ENCODE results near the gene PGS1. TPM values are rescaled to one million over a fixed set of nuclear protein-coding genes. Genes with fewer than 3 reads are reported as not detected.

The PGS1 gene
- total and polyA plus RNA-seq, 2 of the 8 experiments (the other 6 are each of a cell fraction or from before 2014, with no cell fraction given), result 46.7 to 60.0 TPM

- TF ChIP-seq CHD7 (IDR thresholded peaks at IDR 0.05; ENCODE audit: insufficient replicate concordance, low read length) (no peak), CHD1 (IDR thresholded peaks at IDR 0.05; ENCODE audit: low read depth, low read length) (no peak)
Observed at GRCh38 chr17:78343187-78343542, 35.3 kb upstream of the PGS1 start (continued).
